ENCODE results near the gene HTR6. TPM values are rescaled to one million over a fixed set of nuclear protein-coding genes. Genes with fewer than 3 reads are reported as not detected.
A peak's percentile ranks its signal among the peaks of the same experiment; 100 is the strongest.

Gene HTR6
- total RNA-seq, 2 donors from 2014 or later = 0.11 to 0.68 TPM

GRCh38 chr1:19689085-19689757 is 24.5 kb downstream of the HTR6 start:
- ATAC-seq = no peak
- no peak for DNase-seq (ENCODE audit: low spot score in 2 of 2)
- Mint-ChIP-seq H3K27ac (peak overlapping the region in 1 of 2 donors; percentile 81), H3K9me3 (peaks cover 0 to 4% of the 10 kb centered on the region in 2 donors), H3K36me3 (peaks cover 21 to 51% of the 10 kb centered on the region in 2 donors)

- peaks cover 0 to 4% of the 10 kb centered on the region in 2 donors for H3K9me3 Mint-ChIP-seq
- DNase-seq (ENCODE audit: low spot score in 2 of 2) (no peak), ATAC-seq (peak in 1 of 2 donors; percentile 65)
- H3K27ac Mint-ChIP-seq = peak overlapping the region in 1 of 2 donors; percentile 81
- H3K36me3 Mint-ChIP-seq = peaks cover 21 to 51% of the 10 kb centered on the region in 2 donors
Observed at GRCh38 chr1:19689856-19690255, 25.2 kb downstream of the HTR6 start.

- DNase-seq (ENCODE audit: low spot score in 2 of 2) = no peak
- peaks cover 21 to 51% of the 10 kb centered on the region in 2 donors for H3K36me3 Mint-ChIP-seq
- peak in 1 of 2 donors; percentile 66 for ATAC-seq
- peak overlapping the region in 1 of 2 donors; percentile 81 for H3K27ac Mint-ChIP-seq
- H3K9me3 Mint-ChIP-seq = peaks cover 0 to 4% of the 10 kb centered on the region in 2 donors
Observed at GRCh38 chr1:19690342-19690741, 25.7 kb downstream of the HTR6 start.

- DNase-seq (ENCODE audit: low spot score in 2 of 2) (no peak), ATAC-seq (no peak)
- H3K9me3 Mint-ChIP-seq = peaks cover 0 to 4% of the 10 kb centered on the region in 2 donors
- peaks cover 16 to 37% of the 10 kb centered on the region in 2 donors for H3K36me3 Mint-ChIP-seq
- H3K27ac Mint-ChIP-seq = no peak overlapping the region
Observed at GRCh38 chr1:19694298-19694697, 29.6 kb downstream of the HTR6 start.

GRCh38 chr1:19695772-19696171 is 31.1 kb downstream of the HTR6 start:
- Mint-ChIP-seq H3K27ac (peak overlapping the region in 1 of 2 donors; percentile 41), H3K36me3 (peaks cover 6 to 22% of the 10 kb centered on the region in 2 donors), H3K9me3 (no peaks in the 10 kb centered on the region)
- ATAC-seq = no peak
- no peak for DNase-seq (ENCODE audit: low spot score in 2 of 2)

- H3K36me3 Mint-ChIP-seq = peaks cover 3 to 11% of the 10 kb centered on the region in 2 donors
- ATAC-seq = no peak
- H3K9me3 Mint-ChIP-seq = no peaks in the 10 kb centered on the region
Observed at GRCh38 chr1:19696820-19697219, 32.1 kb downstream of the HTR6 start.

GRCh38 chr1:19698181-19698580 is 33.5 kb downstream of the HTR6 start:
- Mint-ChIP-seq H3K27ac (peak overlapping the region in 1 of 2 donors; percentile 86), H3K36me3 (peaks cover 0 to 6% of the 10 kb centered on the region in 2 donors), H3K9me3 (no peaks in the 10 kb centered on the region)
- ATAC-seq = peak in 1 of 2 donors; percentile 16
- no peak for DNase-seq (ENCODE audit: low spot score in 2 of 2)

More at GRCh38 chr1:19696820-19697219, 32.1 kb downstream of the HTR6 start:
- no peak overlapping the region for H3K27ac Mint-ChIP-seq
- no peak for DNase-seq (ENCODE audit: low spot score in 2 of 2)

- H3K9me3 Mint-ChIP-seq = no peaks in the 10 kb centered on the region
- peak overlapping the region in 1 of 2 donors; percentile 91 for H3K27ac Mint-ChIP-seq
- no peak for ATAC-seq
- peaks cover 0 to 6% of the 10 kb centered on the region in 2 donors for H3K36me3 Mint-ChIP-seq
- no peak for DNase-seq (ENCODE audit: low spot score in 2 of 2)
Observed at GRCh38 chr1:19700079-19700777, 35.6 kb downstream of the HTR6 start.

- DNase-seq (ENCODE audit: low spot score in 2 of 2) = no peak
- peaks cover 0 to 13% of the 10 kb centered on the region in 2 donors for H3K36me3 Mint-ChIP-seq
- H3K9me3 Mint-ChIP-seq = no peaks in the 10 kb centered on the region
- no peak for ATAC-seq
- no peak overlapping the region for H3K27ac Mint-ChIP-seq
Observed at GRCh38 chr1:19703280-19703679, 38.6 kb downstream of the HTR6 start.

GRCh38 chr1:19704247-19705113 is 39.8 kb downstream of the HTR6 start:
- ATAC-seq (peak; percentile 70 to 72), DNase-seq (ENCODE audit: low spot score in 2 of 2) (peak in 1 of 2 donors; percentile 60)
- no peak overlapping the region for H3K27ac Mint-ChIP-seq
- no peaks in the 10 kb centered on the region for H3K9me3 Mint-ChIP-seq
- H3K36me3 Mint-ChIP-seq = peaks cover 0 to 13% of the 10 kb centered on the region in 2 donors

- Mint-ChIP-seq H3K36me3 (peaks cover 4 to 18% of the 10 kb centered on the region in 2 donors), H3K9me3 (peaks cover 2 to 4% of the 10 kb centered on the region in 2 donors), H3K27ac (no peak overlapping the region)
- DNase-seq (ENCODE audit: low spot score in 2 of 2) = no peak
- no peak for ATAC-seq
Observed at GRCh38 chr1:19705464-19705863, 40.8 kb downstream of the HTR6 start.

- DNase-seq (ENCODE audit: low spot score in 2 of 2) (no peak), ATAC-seq (no peak)
- H3K9me3 Mint-ChIP-seq = peaks cover 3 to 5% of the 10 kb centered on the region in 2 donors
- H3K36me3 Mint-ChIP-seq = peaks cover 6 to 20% of the 10 kb centered on the region in 2 donors
- no peak overlapping the region for H3K27ac Mint-ChIP-seq
Observed at GRCh38 chr1:19706136-19706535, 41.5 kb downstream of the HTR6 start.

- Mint-ChIP-seq H3K9me3 (peaks cover 3 to 9% of the 10 kb centered on the region in 2 donors), H3K27ac (no peak overlapping the region), H3K36me3 (peaks cover 6 to 31% of the 10 kb centered on the region in 2 donors)
- DNase-seq (ENCODE audit: low spot score in 2 of 2) (no peak), ATAC-seq (no peak)
Observed at GRCh38 chr1:19708567-19709110, 44.0 kb downstream of the HTR6 start.

GRCh38 chr1:19709260-19709793 is 44.7 kb downstream of the HTR6 start:
- Mint-ChIP-seq H3K36me3 (peaks cover 6 to 38% of the 10 kb centered on the region in 2 donors), H3K27ac (no peak overlapping the region), H3K9me3 (peaks cover 3 to 13% of the 10 kb centered on the region in 2 donors)
- DNase-seq (ENCODE audit: low spot score in 2 of 2) (no peak), ATAC-seq (no peak)

- ATAC-seq = peak; percentile 75 to 85
- Mint-ChIP-seq H3K27ac (peak overlapping the region; percentile 80 to 96), H3K9me3 (peaks cover 3 to 13% of the 10 kb centered on the region in 2 donors), H3K36me3 (peaks cover 6 to 40% of the 10 kb centered on the region in 2 donors)
- peak in 1 of 2 donors; percentile 57 for DNase-seq (ENCODE audit: low spot score in 2 of 2)
Observed at GRCh38 chr1:19710825-19711611, 46.3 kb downstream of the HTR6 start.
